Endometrium (tissue), 2 donors: ENCODE results near the gene GOLGA7B.

Experiments
- FAIRE-seq: peaks from 2 replicates; lab custom pipeline; 2012; peaks lifted over from hg19 to GRCh38; lab: Jason Lieb, UNC
- donor health status: control.
- donor health status: control.

The GOLGA7B gene

DNA sequence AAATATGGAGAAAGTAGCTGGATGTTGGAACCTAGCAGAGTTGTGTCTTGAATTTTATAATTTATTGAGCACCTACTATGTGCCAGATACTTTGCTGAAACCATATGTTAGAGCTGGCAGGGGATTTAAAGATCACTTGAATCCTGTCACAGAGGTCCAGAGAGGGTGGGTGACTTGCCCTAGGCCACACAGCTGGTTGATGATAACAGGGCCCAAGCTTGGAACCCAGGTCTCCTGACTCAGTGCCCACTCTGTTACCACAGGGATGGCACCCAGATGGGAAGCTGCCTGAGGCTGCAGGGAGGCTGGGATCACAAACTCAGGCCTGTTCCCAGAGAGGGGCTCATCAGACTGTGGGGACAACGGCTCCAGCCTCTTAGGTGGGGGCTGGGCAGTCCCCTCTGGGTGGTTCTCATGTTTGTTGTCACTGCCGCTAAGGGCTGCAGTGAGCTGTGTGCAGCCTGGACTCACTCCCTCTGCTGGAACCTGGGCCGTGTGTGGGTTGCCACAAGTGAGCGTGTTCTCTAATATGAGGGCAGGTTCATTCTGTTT is 18.6 kb downstream of the GOLGA7B start:
- FAIRE-seq, result no peak

DNA sequence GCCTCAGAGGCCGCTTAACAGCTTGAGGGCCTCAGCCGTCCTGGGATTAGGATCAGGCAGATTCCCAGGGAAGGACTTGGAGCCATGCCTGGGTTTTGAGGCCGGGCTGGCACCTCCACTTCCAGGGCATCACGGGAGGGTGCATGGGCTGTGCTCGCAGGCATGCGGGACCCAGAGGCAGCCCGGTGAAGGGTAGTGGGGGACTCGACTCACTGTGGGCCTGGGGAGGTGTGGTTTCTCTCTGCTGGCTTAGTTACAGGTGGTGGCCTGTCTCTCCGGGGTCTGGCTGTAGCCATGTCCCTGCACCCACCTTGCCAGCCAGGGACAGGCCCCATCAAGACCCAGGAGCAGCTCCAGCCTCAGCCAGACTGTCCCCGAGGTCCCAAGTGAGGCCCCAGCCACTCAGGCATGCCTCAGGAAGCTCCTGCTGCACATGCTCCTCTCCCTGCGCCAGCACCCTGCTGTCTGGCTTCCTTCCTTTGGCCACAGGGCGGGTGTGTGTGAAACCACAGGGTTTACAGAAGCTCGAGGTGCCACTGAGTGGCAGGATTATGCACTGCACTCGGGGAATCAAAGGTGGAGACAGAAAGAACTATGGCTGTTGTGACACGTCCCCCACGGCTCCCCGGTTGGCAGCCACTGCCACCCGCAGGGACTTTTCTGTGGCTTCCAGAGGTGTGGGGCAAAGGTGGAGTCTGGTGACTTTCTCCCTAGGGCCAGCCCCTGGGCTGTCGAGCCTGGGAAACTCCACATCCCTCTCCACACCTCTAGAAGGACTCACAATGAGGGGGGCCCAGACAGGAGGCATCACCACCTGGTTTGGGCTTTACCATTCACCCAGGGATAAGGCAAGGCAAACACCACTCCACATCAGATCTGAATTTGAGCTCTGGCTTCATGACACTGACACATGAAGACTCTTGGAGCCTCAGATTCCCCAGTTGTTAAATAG is 19.7 kb downstream of the GOLGA7B start:
- no peak for FAIRE-seq

DNA sequence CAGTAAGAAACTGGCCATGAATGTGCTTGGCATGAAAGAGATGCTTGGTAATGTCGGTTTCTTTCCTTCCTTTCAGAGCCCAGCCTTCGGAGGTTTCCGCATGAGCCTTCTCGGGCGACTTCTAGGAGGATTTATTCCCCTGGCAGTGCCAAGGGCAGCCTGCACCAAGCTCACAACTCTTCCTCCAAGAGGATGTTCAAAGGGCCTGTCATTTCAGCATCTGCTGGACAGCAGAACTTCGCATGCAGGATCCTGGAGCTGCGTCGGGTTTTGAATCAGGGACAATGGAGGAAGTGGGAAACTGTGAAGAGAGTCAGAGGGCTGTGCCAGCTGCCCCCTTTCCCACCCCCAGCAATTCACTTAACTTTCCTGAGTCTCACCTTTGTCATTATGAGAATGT is 21.3 kb downstream of the GOLGA7B start:
- FAIRE-seq, result no peak

DNA sequence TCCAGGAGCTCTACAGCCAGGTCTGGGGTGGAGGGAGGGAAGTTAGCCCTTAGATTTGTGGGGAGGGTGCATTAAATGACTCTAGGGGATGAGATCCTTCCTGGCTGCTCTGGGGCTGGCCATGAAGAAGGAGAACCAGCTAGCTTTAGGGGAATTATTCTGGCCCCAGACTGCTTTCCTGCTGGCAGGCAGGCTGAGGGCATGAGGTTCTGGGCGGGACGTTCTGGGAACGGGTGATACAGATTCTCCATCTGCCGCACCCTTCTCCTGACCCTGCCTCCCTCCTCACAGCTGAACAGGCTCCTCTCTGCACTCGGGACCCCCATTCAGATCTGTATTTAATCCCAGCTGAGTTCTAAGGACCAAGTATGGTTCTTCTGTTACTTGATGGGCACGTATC is 23.9 kb downstream of the GOLGA7B start:
- FAIRE-seq, result no peak

DNA sequence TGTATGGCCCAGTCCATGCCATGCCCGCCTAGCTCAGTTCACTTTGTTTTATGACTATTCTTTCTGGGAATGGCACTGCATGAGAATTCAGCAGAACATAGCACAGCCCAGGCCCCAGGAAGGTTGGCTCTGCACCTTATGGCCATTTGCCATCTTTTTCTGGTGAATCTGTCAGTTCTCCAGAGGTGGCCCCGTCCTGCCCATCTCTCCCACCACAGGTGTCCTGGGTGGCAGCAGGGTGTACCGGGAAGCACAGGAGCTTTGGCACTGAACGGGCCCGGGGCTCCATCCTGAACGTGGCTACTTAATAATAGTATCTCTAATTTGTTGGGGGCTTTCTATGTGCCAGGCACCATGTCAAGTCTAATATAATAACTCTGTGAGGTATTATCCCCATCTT is 24.7 kb downstream of the GOLGA7B start:
- FAIRE-seq, result no peak

DNA sequence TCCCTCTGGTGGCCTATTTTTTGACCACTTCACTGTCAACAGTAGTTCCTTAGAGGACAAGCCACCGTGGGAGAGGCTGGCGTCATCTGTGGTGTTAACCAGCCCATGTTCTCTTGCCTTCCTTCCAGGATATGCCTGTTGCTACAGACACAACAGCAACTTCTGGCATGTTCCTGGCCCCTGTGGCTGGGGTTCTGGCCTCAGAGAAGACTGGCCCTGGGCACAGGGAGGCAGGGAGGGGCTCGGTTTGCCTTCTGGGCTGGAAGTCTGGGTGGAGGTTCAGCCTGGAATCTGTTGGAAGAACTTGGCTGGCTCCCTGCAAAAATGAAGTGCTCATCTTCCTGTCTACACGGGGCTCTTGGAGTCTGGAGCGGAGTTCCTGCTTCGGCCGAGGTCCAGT is 25.7 kb downstream of the GOLGA7B start:
- no peak for FAIRE-seq

DNA sequence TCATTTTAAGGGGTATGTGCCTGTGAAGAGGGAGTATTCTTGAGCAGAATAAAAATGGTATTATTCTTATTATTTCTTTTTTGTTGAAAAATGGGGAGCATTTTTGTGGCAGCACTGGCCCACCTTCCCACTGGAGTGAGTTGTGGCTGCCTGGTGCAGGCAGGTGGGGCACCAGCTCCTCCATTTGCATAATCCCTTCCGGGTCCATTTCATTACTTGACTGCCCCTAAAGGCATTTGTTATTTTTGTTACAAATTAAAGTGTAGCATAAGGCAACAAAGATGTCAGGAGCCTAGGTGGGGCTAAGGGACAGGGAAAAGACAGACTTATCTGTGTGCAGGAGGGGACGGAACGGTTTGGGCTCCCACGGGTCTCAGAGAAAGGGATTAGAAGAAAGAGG is 26.8 kb downstream of the GOLGA7B start:
- no peak for FAIRE-seq

- no peak for FAIRE-seq
These were observed 29.6 kb downstream of the GOLGA7B start for GRCh38 chr10:97879241-97879640.

DNA sequence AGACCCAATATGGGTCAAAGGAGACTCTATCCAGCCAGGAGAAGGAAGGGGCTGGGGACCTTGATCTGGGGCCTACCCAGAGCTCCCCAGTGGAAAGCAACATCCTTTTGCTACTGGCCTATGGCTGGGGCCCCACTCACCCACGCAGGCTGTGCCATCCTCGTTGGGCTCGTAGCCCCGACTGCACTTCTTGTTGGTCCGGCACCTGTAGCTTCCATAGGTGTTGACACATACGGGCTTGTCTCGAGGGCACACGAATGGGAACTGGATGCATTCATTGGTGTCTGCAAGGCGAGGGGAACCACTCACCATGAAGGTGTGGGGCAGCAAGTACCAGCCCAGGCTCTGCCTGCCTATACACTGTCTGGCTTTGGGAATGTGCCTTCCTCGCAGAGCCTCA is 30.5 kb downstream of the GOLGA7B start:
- FAIRE-seq, result no peak

DNA sequence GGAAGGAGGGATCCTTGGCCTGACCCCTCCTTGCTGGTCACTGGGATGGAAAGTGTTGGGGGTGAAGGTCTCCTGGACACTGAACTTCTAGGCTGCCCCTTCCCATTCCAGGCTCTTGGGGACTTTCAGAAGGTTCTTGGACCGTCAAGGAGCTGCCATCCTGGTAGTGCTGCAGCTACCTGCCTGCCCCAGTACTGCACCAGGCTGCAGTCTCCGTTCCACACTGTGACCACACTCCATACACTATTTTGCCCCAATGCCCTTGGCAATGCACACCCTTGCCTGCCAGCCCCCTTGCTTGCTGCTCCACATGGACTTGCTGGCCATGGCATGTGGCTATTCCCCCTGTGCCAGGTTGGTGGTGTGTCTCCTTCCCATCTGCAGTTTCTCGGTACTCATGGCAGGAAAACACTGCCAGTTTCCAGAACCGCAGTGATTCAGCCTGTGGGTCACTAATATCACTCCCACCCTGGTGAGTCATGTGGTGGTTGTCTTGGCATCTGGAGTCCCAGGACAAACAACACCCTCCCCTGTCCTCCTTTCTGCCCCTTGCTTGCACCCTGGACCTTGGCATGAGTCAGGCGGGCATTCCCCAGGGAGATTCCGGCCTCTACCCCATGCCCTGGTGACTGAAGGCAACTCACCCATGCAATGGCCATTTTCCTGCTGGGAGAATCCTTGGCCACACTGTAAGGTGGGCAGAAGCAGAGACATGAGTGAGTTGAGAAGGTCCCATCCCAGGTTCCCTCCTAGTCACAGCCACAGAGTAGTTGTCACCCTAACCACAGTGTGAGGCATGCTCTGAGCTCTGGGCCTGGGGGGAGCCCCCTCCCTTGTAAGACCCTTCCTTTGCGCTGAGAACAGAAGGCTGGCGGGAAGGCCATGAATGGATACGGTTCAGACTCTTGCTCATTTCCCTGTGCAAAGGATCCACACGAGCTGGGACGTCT is 32.8 kb downstream of the GOLGA7B start:
- FAIRE-seq, result no peak

GRCh38 chr10:97883092-97883485 is 33.4 kb downstream of the GOLGA7B start:
- FAIRE-seq, result no peak

DNA sequence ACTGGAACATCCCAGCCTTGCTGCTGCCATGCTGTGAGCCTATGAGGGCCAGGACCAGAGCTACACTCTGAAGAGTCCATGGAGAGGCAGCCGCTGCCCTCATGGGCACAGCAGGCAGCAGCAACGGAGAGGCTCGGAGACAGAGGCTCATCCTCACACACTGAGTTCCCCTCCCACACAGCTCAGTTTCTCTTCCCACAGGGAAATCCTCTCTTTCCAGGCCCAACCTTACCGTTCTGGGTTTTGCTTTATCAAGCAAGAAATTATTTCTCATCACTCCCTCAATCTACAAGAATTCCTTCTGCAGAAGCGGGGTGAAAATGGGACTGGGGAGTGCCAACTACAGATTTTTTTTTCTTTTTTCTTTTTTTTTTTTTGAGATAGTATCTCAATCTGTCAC is 36.6 kb downstream of the GOLGA7B start:
- FAIRE-seq, result no peak

- no peak for FAIRE-seq
These were observed 37.8 kb downstream of the GOLGA7B start for GRCh38 chr10:97887399-97887798.

DNA sequence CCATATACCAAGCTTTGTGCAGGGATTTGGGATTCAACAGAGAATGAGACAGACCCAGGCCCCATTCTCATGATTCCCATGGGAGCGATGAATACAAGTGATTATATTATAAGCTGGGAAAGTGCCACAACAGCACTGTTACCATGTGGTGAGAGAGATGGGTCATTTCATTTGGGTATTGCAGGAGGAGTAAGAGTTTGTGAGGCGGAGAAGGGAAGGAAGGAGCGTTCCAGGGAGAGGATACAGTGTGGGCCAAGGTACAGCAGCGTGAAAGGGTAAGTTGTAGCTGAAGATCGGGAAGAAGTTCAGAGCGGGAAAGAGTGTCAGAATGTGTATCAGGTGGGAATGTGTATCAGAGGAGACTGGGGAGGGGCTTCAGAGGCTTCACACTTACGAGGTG is 38.5 kb downstream of the GOLGA7B start:
- FAIRE-seq, result no peak

- no peak for FAIRE-seq
These were observed 39.1 kb downstream of the GOLGA7B start for GRCh38 chr10:97888641-97889262.

- no peak for FAIRE-seq
These were observed 40.0 kb downstream of the GOLGA7B start for GRCh38 chr10:97889461-97890265.

- no peak for FAIRE-seq
These were observed 42.0 kb downstream of the GOLGA7B start for GRCh38 chr10:97891497-97892167.

- no peak for FAIRE-seq
These were observed 42.9 kb downstream of the GOLGA7B start for GRCh38 chr10:97892506-97892905.

- no peak for FAIRE-seq
These were observed 43.3 kb downstream of the GOLGA7B start for GRCh38 chr10:97892939-97893338.

DNA sequence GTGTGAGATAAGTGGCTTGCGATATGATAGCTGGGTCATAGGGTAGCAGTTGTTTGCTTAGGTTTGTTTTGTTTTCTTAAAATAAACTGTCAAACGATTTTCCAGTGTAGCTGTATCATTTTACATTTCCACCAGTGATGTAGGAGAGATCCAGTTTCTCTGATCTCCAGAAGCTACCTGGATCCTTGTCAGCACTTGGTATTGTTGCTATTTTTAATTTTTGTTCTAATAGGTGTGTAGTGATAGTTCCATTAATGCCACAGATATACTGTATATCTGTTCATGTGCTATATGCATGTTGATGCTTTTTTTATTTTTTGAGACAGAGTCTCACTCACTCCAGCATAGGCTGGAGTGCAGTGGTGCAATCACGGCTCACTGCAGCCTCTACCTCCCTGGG is 44.4 kb downstream of the GOLGA7B start:
- FAIRE-seq, result no peak

GRCh38 chr10:97895084-97895483 is 45.4 kb downstream of the GOLGA7B start:
- FAIRE-seq, result no peak
